GM15510 (cell line): ENCODE data around the gene HOMER2.

Experiments
- POLR2A ChIP-seq: IDR thresholded peaks from 3 replicates; pipeline ENCODE4 v1.6.1; 2011; ENCODE audit warnings: borderline replicate concordance; ENCODE audit not compliant: insufficient read length; ENCODE audit errors: extremely low read depth

Gene HOMER2

DNA sequence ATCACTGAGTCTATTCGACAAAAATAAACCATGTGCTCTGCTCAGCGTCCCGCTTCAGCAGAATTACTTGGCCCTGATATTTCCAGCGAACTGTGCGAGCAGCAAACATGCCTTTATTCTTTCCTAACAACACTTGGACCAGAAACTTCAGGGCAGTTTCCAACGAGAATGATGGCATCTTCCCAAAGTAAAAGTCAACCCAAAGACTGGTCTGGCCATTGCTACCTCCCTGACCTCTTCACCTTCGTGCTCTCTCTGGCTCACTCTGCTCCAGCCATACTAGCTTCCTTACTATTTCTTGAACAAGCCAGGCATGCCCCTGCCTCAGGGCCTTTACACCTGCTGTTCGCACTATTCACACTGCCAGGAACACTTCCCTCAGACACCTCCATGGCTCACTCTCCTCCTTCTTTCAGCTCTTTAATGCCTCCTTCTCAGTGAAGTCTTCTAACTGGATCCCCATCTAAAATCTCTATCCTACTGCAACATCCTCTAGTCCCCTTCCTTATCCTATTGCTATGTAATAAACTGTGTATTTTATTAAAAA lies 6.3 kb downstream of the HOMER2 start:
- TF ChIP-seq POLR2A: no peak

DNA sequence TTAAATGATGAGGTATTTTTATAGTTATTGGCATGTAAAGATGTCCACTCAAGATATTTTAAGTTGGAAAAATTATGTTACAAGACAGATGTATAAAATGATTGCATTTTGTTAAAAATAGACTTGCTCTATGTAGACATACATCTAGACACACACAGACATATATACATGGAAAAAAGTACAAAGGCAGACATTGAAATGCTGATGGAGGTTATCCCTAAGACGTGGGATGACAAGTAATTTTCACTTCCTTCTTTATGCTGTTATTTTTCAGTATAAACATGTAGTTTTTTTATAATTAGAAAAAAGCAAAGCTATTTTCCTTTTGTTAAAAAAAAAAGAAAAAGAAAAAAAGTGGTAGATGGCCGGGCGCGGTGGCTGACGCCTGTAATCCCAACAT lies 7.2 kb downstream of the HOMER2 start:
- TF ChIP-seq POLR2A: no peak

- no peak for TF ChIP-seq POLR2A
These were observed 7.7 kb downstream of the HOMER2 start for GRCh38 chr15:82944821-82945220.

DNA sequence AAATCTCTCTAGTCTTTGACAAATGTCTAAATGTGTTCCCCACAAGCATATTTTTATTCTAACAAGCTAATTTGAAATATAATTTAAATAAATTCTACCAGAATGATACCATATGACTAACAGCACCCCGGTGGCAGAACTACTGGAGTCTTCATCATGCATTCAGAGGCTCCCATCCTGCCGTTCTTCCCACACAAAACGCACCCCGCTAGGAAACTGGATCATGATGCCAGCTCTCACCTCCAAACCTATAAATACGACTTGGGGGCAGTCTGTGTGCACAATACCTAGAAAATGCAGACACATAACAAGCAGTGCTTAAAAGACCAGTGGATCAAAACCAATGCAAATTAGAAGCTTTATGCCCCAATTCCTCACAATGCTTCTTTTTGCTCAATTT lies 8.5 kb downstream of the HOMER2 start:
- TF ChIP-seq POLR2A: no peak

DNA sequence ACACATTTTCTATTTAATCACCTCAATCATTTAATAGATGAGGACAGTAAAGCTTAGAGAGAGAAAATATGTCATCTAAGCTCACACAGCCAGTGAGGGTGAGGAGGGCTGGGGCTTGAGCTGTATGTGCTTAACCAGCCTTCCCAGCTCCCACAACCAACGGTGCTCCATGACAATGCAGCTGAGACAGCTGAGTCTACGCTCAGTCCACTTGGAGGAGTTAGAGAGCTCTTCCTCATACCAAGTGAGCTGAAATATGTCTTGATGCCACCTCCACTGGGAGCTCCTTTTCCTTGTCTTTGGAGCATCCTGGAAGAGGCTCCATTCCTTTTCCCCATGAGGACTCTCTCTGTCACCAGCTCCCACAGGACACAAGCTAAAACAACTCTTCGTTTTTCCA lies 9.3 kb downstream of the HOMER2 start:
- TF ChIP-seq POLR2A: no peak

GRCh38 chr15:82942691-82943090 lies 9.8 kb downstream of the HOMER2 start:
- no peak for TF ChIP-seq POLR2A

DNA sequence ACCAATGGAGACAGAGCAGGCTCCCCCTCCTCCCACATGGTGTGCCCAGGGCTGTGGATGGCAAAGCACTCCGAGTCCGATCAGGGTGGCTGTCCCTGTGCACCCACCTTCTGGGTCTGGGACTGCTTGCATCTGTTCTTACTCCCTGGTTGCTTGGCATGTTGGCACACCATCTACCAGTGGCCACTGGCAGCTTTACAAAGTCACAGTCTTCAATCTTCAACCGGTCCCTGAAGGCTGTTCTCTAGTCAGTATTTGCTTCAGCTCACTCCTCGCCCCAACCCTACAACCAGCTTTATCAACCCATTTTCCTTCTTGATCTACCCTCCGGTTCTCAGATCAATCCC lies 14.8 kb downstream of the HOMER2 start:
- no peak for TF ChIP-seq POLR2A

DNA sequence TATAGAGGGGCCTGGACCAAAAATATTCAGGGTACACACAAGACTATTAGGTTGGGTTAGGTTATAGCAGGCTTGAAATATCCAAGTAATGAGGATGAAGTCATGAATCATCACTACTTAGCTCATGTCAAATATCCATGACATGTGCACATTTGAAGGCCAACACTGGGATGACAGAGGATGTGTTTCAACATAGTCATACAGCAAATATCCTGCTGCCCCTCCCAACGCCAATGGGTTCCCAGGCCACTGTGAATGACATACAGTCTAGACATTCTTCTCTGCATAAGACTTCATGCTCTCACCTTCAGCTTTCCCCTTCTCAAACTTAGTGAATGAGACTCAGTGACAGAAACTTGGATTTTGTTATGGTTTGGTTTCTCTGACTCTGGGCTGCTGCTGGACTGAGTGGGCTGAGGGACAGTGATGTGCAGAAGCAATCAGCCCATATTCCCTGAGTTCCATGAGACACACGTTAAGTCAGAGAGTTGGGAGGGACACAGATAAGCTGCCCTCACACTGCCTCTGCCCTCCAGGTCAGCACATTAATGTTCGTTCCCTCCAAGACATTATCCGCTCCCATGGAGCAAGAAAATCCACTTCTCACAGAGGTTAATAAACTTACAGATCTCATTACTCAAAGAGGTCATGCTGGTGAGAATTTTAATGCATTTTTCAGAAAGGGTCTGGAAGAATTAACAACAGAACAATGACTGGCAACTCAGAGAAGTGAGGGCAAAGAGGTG lies 15.4 kb downstream of the HOMER2 start:
- TF ChIP-seq POLR2A: no peak

DNA sequence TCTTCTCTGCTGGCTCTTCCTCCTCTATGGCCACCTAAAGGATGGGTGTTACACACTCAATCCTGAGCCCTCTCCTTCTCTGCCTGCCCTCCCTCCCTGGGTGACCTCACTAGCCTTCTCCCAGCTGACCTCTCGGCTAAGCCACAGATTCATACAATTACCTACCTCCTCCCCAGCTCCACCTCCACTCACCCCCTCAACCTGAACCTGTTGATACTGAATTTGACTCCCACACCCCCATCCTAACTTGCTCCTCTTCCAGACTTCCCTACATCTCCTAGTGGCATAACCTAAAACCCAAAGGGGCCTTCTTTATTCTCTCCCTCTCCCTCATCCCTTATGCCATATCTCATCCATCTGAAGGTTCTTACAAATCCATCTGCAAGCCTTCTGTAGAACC lies 17.1 kb downstream of the HOMER2 start:
- no peak for TF ChIP-seq POLR2A

DNA sequence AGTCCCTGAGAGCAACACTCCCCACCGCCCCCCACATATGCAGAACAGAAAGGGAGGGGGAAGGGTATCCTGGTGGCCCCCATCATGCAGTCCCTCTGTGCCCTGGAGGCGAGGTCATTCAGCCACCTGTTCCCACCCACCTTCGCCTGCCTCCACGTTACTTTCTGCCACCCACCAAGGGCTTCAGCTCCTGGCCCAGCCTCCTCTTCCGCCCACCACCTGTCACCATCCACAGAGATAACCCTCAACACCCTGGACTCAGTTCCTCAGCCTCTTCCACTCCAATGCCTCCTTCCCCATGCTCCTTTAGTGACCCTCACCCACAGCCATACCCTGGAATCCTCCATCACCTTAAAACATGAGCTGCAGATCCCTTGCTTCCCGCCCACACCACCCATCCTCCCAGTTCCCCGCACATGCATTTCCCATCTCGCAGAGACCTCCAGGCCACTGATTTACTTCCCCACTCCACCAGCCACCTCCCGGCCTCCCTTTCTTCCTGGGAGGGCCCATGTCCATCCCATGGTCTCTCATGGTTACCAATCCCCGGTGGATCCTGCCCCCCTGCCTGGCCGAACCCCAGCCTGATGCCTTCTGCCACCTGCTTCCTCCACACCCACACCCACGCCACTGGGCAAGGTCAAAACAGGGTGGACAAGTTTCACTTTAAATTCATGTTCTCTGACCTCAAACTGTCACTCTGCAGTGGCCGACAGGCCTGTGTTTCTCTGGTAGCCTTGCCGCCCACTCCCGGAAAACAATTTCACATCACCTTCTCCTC lies 18.2 kb downstream of the HOMER2 start:
- no peak for TF ChIP-seq POLR2A

GRCh38 chr15:82933576-82933975 lies 18.9 kb downstream of the HOMER2 start:
- TF ChIP-seq POLR2A: no peak

DNA sequence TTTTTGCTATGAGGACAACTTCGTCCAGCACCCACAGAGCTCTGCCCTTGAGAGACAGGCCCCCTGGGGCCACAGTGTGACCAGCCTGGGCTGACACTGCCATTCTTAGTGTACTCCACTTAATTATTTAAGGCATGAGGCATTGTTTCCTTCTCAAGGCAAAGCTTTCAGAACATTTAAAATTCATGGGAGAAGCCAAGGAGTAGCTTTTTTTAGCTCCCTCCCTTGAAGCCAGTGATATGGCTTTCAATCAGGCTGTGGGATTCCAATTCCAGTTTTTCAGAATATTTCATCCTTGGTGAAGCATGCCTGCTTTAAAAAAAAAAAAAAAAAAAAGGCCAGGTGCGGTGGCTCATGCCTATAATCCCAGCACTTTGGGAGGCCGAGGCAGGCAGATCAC lies 21.3 kb downstream of the HOMER2 start:
- no peak for TF ChIP-seq POLR2A

DNA sequence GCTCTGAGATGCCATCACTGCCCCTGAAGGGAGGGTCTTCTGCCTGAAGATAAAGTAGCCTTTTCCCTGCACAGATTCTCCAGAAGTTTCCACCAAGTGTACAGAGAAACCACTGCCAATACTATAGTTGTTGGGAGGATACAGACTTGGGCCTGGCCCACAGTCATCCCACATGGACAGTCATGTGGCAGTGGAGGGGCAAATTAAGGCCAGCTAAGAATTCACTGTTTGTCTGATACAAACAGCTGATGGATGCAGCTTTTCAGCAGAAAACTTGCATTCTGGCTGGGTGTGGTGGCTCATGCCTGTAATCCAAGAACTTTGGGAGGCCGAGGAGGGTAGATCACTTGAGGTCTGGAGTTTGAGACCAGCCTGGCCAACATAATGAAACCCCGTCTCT lies 22.1 kb downstream of the HOMER2 start:
- no peak for TF ChIP-seq POLR2A

- no peak for TF ChIP-seq POLR2A
These were observed 23.8 kb downstream of the HOMER2 start for GRCh38 chr15:82928711-82929110.

- no peak for TF ChIP-seq POLR2A
These were observed 28.8 kb downstream of the HOMER2 start for GRCh38 chr15:82923744-82924143.

DNA sequence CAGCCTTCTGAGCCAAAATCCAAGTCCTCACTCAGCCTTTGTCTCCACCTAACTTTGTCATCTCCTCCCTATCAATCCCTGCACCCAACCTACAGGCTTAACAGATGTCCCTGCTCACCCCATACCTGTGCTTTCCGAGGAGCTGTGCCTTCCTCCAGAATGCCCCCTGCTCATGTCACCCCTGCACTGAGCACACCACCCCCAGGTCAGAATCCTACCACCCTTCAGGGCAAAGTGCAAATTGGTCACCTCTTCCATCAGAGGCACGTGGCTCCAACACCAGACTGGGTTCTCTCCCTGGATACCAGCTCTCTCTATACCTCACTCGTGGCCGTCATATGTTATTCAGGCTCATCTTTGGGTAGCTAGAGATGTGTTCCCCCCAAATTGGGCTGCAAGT lies 29.8 kb downstream of the HOMER2 start:
- no peak for TF ChIP-seq POLR2A
